GM20431 (cell line): ENCODE measurements around the gene KDM4C.
"Not testable (repeated sequence)": the region's sequence is repeated elsewhere in the genome, so short reads cannot be mapped to it uniquely, and the experiment has no call there.

ENCODE experiments used
- in situ Hi-C: fragments of 300-500 bp; cut with MseI, MboI; formaldehyde crosslinking; loops from one replicate; pipeline ENCODE4 v1.15.0; 2020; ENCODE audit warnings: low sequenced_read_pairs; ENCODE audit not compliant: unreplicated experiment

The KDM4C gene

DNA sequence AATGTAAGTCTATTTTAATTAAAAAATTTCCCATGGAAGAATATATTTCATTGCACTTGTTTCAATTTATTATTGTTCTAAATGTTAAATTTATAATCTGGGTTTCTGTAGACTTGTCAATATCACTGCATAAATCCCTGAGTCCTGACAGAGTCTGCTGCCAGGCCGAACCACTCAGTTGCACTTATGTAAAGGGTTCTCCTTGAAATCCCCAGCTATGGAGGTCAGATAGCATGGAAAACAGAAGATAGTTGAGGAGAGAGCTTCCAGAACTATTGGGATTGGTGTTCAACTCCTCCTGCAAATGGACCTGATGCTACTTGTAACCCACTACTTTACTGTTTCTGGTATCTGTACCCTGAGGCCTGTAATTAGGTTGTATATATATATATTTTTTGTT is 37.2 kb downstream of the KDM4C start:
- in situ Hi-C loops = no loop called here

DNA sequence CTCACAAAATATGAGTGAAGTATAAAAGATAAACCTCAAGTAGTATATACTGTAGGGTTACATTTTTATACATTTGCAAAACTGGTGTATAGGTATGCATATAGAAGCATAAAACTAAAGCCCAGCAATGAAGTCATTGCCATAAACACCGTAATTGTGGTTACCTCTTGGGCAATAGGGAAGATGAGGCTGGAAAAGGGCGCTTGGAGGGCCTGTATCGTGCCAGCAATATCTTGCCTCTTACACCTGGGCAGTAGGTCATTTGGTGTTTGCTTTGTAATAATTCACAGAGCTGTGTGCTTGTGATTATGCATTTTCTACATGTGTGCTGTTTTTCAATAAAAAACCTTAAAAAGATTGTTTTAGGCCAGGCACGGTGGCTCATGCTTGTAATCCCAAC is 45.2 kb downstream of the KDM4C start:
- in situ Hi-C loops = no loop called here

DNA sequence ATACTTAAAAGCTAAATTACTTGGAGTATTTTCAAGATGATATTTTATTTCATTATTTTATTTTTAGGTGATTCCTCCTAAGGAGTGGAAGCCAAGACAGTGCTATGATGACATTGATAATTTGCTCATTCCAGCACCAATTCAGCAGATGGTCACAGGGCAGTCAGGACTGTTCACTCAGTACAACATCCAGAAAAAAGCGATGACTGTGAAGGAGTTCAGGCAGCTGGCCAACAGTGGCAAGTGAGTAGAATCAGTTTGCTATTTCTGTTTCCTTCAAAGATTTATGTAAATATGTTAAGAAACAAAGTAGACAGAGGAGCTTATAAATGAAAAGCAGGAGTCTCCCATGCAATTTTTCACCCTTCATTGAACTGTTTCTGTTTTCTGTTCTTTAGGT is 47.8 kb downstream of the KDM4C start:
- in situ Hi-C loops = no loop called here

DNA sequence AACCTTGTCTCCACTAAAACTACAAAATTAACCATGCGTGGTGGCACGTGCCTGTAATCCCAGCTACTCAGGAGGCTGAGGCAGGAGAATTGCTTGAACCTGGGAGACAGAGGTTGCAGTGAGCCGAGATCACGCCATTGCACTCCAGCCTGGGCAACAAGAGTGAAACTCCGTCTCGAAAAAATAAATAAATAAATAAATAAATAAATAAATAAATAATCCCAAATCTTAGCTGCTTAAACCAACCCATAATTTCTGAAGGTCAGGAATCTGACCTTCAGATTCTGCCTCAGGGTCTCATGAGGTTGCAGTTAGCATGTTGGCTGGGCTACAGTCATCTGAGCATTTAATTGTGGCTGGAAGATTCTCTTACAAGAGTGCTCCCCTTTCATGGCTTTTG is 48.5 kb downstream of the KDM4C start:
- in situ Hi-C loops = not testable (repeated sequence)

DNA sequence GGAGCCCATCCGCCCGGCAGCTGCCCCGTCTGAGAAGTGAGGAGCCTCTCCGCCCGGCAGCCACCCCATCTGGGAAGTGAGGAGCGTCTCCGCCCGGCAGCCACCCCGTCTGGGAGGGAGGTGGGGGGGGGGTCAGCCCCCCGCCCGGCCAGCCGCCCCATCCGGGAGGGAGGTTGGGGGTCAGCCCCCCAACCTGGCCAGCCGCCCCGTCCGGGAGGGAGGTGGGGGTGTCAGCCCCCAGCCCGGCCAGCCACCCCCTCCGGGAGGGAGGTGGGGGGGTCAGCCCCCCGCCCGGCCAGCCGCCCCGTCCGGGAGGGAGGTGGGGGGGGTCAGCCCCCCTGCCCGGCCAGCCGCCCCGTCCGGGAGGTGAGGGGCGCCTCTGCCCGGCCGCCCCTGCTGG is 49.9 kb downstream of the KDM4C start:
- in situ Hi-C loops = not testable (repeated sequence)

DNA sequence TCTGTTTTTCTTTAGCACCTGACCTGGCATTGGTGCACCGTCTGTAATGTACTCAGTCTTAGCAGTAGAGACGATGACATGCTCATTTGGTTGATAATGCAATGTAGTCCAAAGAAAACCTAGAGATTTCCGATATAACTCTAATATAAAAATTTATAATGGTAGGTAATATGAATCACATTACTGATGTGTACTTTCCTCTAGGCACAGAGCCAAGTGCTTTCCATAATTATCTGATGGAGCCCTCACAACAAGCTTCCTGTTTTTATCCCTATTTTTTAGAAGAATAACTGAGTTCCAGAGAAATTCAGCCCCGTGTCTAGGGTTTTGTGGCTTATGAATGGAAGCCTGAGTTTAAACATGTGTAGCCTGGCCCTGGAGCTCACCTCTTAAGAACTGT is 53.7 kb downstream of the KDM4C start:
- in situ Hi-C loops = no loop called here

DNA sequence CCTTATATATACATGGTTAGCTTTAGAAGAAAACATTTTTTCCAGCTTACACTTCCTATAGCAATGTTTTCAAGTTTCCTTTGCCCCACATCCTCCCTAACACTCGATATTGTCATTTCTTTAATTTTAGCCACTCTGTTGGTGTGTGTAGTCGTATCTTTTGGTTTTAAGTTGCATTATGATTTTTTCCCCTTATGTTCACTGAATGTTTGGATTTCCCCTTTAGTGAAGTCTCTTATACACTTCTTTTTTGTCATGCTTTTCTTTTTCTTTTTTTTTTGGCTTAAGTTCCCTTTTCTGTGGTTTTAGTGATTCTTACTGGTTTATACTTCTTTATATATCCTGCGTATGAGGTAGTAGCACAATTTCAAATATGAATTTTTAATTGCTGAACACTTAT is 58.8 kb downstream of the KDM4C start:
- in situ Hi-C loops = no loop called here

DNA sequence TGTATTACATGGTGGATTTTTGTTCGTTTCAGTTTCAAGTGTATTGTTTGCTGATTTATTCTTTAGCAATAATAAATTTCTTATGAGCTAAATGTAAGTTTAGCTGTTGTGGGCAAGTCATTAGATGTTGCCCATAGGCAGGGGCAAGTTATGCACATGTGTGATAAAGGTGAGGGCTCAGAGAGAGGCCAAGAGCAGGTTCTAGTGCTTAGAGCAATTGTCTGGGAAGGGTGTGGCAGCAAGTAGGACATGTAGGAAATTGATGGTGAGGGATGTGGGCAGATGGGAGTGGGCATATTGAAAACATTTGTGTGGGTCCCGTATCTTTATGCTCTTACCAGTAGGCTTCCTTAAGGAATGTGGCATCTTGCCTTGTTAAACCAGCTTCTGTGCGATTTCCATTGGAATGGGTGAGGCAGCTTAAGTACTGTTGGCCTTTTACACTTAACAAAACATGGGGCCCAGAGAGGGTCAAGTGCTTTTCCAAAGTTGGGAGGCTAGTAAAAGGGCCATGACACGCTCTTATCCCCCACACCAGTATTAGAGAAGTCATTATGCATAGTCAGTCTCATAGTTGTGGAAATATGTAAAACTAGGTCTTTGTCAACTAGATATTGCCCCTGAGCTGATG is 60.6 kb downstream of the KDM4C start:
- in situ Hi-C loops = no loop called here

DNA sequence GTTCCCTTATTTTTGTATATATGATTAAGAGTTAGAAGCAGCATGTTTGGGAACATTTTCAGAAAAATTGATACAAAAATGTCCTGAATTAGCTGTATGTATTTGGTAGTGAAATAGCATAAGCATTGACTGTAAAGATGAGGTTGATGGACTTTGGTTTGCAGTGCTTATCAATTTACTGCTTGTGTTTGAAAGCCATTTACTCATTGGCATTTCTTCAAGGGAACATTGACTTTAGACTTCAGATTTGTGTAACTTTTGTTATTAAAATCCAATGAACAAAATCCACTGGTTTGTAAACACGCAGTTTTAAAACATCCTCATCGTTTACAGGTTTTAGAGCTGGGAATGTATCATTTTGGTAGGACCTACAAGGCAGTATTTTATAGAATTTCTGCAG is 61.3 kb downstream of the KDM4C start:
- in situ Hi-C loops = no loop called here

DNA sequence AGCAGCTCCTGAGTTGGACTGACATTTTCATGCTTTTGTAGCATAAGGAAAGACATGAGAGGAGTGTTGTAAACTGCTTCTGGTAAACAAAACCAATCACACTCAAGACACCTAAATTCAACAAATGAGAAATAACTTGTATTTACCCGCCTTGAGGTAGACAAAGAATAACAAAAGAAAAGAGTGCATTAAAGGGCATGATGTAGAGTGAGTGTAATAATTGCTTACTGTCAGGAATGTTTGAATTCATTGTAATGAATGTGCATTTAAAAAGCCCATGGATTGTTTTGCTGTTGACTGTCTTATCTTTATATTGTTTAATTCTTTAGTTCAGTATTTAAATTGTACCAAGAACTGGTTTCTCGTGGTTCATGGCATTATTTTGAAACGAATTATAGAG is 61.8 kb downstream of the KDM4C start:
- in situ Hi-C loops = no loop called here

DNA sequence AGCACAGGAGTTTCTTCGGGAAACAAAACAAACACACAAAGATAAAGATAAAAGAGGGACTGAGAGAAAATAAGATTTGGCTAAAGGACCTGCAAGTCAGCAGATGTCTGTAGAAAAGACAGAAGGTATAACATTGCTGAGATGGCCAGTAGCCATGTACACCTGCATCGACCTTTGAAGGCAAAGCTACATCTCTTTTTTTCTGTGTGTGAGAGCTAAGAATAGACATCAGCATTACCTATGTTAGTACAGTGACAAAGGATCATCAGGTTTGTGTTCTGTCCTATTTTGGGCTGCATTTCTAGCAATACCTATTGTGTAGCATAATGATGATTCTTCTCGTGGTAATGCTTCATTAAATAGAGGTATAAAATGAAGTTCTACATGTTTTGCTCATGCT is 64.9 kb downstream of the KDM4C start:
- in situ Hi-C loops = no loop called here

DNA sequence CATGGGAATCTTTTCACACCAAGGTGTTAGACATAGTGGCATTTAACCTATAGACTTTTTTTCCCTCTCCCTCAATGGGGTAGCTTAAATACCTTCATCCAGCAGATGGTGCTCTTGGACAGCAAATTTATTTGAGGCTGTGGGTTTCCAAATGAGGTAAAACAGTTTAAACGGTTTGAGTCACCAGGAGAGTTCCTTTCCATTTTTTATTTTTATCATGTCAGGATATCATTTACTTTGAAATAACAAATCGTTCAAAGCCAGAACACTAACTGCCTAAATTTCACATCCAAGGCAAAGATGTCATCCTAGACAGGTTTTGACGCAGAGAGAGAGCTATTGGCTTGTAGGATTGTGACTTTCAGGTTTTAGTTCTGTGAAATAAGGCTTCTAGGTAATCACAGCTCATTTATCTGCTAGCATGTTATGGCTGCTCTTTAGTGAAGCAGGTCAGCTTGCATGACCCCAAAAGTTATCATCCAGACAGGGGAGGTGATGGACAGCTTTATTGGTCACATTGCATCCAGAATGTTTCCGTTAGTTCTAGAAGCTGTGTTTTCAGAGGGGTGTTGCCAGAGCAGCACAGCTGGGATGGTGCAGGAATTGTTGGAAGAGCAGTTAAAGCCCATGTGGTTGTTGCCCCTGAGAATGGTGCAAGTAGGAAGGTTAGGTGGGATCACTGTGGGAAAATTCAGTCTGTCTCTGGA is 69.8 kb downstream of the KDM4C start:
- in situ Hi-C loops = no loop called here

DNA sequence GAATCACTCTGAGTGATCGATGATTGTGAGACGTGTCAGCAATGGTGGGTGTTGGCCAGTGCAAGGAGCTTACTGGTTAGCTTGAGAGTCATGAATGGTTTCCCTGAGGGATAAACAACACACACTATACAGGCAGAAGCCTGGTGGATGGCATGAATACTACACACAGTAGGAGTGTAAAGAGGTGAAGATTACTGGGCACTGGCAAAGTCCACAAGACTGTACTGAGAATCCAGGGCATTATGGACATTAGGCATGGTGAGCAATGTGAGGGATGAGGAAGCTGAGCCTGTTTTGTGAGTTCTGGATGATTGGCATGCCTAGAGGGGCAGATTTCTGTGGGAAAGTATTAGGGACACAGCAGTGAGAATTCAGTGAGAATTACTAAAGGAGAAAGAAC is 71.3 kb downstream of the KDM4C start:
- in situ Hi-C loops = no loop called here

DNA sequence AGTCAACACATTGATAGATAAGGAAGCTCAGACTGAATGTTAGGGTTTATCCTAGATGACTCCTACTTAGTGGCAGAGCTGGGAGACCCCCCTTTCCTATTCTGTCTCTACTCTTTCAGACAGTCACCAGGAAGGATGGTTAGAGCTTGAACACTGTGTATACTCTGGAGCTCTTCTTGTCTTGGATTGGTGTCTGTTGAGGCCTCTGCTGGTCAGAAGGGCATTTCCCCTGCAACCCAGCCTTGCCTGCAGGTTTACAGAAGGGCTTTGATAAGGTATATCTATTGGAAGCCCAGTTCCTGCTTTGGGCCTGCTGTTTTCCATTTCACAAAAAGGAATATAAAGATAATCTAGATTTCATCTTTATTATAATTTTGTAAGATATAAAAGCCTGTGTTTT is 71.8 kb downstream of the KDM4C start:
- in situ Hi-C loops = no loop called here

DNA sequence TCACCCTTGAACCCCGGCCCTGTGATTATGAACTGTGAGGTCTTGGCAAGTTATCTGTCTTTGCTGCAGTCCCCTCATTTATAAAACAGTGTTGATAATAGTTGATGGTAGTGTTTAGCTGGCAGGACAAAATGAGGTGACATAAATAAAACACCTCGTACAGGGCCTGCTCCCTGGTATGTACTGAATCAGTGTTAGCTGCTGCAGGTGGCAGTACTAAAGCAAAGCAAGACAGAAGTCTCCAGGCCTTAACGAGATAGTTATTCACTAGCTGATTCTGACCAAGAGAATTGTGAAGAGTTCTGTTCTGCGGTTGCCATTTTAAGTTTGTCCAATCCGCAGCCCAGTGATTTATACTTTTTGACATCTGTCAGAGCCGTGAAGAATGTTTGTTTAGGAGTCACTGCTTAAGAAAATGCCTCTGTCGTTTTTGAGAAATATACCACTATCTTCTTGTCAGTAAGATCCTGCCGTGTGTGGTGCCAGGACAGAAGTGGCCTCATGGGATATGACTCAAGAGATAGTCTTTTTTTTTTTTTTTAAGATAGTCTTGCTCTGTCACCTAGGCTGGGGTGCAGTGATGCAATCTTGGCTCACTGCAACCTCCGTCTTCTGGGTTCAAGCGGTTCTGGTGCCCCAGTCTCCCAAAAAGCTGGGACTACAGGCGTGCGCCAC is 75.9 kb downstream of the KDM4C start:
- in situ Hi-C loops = no loop called here

DNA sequence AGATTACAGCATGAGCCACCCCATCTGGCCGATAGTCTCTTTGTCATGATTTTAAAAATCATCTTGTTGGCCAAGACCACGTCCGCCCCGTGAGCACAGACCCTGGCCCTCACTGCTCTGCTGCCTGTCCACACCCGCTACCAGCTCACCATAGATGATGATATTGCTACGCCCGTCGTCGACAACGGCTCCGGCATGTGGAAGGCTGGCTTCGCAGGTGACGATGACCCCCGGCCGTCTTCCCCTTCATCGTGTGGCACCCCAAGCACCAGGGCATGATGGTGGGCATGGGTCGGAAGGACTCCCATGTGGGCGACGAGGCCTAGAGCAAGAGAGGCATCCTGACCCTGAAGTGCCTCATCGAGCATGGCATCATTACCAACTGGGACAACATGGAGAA is 76.5 kb downstream of the KDM4C start:
- in situ Hi-C loops = no loop called here

DNA sequence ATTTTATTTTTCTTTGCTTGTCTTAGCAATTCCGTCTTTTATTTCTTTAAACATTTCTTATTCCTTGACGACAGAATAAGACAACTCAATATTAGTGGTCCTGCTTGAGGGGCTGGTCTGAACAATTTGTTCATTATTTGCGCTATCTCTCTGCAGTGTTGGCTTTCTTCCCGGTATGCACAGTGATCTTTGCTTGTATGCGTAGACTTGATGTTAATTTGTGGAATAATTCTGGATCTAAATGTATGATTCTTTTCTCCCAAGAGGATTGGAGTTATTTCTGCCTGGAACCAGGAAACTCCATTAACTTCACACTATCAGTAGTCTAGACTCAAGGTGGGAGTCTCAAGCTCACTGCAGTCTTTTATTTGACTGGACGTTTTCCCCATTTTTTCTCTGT is 80.4 kb downstream of the KDM4C start:
- in situ Hi-C loops = no loop called here

DNA sequence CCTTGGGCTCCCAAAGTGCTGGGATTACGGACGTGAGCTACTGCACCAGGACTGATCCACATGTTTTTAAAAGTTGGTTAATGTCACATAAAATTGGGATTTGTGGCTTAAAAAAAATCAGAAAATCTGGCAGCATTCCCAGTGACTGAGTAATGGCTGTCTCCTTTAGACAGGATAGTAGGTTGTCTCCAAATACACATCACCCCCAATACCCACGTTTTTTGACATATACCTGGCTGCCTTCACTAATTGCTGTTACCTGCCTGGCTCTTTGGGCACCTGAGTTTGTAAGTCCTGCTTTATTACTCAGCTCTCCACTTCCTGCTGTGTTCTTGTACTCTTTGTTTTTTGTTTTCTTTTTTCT is 84.8 kb downstream of the KDM4C start:
- in situ Hi-C loops = no loop called here

DNA sequence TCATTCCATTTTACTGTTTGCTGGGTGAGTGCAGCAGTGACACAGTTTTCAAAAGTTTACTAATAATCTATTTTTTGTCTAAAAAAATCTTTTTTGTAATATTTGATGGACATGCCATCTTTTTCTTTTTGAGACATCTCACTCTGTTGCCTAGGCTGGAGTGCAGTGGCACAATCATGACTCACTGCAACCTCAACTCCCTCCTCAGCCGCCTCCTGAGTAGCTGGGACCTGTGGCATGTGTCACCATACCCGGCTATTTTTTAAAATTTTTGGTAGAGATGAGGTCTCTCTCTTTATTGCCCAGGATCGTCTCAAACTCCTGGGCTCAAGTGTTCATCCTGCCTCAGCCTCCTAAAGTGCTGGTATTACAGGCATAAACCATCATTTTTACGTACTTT is 86.0 kb downstream of the KDM4C start:
- in situ Hi-C loops = no loop called here

DNA sequence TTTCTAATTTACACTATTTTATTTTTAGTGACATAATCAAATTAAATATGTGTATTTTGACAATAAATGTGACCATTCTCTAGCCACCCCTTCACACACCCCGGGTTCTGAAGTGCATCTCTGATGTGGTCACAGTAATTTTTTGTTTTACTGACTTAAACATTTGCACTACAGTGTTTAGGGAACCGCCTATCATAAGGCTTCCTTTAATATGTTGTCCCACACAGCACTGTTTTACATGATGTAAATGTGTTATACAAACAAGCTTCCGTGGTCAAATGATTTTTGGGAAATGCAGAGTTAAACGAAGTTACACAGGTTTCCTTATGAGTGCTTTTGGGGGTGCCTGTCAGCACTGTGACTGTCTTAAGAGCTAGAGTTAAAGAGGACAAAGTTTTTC is 86.5 kb downstream of the KDM4C start:
- in situ Hi-C loops = no loop called here

DNA sequence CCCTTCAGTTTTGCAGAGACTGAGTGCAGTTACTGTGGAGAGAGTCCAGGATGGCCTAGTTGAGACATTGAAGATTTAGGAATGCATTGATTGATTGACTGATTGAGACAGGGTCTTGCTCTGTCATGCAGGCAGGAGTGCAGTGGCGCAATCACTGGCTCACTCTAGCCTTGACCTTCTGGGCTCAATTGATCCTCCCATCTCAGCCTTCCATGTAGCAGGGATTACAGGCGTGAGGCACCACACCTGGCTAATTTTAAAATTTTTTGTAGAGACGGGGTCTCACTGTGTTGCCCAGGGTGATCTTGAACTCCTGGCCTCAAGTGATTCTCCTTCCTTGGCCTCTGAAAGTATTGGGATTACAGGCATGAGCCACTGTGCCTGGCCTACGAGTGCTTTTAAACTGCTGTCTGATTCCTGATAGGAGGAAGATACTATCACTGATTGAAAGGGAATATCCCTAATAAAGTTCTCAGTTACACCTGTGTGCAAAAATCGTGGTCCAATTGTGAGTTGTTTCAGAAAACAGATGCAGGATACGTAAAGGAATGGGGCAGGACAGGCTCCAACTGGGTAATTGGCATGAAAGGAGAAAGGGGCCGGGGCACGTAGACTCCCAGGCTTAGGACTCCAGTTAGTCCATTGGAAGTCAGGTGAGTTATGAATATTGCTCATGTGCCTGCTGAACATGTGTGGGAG is 87.5 kb downstream of the KDM4C start:
- in situ Hi-C loops = no loop called here
